Kasumi-1 (cell line): ENCODE results near the gene LONP2.
"Not testable (repeated sequence)": the region's sequence is repeated elsewhere in the genome, so short reads cannot be mapped to it uniquely, and the experiment has no call there.

Source experiments
- DNase-seq, 2 experiments: peaks; one replicate each; lab custom pipeline; 2025; lab: John Stamatoyannopoulos, UW

LONP2 gene

GRCh38 chr16:48342591-48342990 is 98.5 kb downstream of the LONP2 start:
- DNase-seq = no peak

DNA sequence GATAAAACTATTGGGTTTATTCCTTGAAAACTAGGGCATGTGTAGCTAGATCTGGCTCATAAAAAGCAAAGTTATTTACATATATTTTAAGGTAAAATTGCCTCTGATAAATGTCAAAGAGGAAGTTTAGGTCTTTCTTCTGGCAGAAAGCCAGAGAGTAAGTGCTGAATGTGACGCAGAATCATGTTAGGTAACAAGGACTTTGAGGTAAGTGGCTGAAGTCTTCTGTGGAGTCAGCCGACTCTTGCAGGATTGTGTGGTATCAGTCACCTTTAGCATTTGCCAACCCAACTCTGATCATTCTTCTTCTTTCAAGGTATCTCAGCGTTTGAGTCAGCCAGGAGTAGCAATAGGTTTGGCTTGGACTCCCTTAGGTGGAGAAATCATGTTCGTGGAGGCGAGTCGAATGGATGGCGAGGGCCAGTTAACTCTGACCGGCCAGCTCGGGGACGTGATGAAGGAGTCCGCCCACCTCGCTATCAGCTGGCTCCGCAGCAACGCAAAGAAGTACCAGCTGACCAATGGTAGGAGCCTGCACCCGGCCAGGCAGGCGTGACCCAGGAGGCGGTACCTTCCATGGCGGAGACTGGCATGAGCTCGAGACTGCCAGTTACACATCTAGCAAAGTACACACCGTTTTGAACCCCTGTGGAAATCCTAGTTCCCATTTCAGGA is 103.2 kb downstream of the LONP2 start:
- peak in 1 of 2 experiments; percentile 9 for DNase-seq

- DNase-seq = no peak
Measured at GRCh38 chr16:48347980-48348379, 103.9 kb downstream of the LONP2 start.

DNA sequence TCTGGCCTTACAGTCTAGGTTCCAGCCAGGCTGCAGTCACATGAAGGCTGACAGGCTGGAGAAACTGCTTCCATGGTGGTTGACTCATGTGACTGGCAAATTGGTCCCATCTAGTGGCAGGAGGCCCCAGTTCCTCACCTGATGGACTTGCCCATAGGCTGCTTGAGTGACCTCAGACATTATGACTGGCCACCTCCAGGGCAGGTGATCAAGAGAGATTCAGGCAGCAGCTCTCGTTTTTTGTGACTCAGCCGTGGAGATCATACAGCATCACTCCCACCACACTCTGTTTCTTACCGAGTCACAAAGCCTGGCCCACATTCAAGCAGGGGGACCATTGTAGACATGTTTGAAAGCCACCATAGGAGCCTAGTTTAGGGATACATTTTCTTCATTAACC is 106.6 kb downstream of the LONP2 start:
- no peak for DNase-seq

GRCh38 chr16:48352648-48353390 is 108.7 kb downstream of the LONP2 start:
- no peak for DNase-seq

- peak; percentile 88 to 93 for DNase-seq
Measured at GRCh38 chr16:48353565-48354163, 109.6 kb downstream of the LONP2 start.

DNA sequence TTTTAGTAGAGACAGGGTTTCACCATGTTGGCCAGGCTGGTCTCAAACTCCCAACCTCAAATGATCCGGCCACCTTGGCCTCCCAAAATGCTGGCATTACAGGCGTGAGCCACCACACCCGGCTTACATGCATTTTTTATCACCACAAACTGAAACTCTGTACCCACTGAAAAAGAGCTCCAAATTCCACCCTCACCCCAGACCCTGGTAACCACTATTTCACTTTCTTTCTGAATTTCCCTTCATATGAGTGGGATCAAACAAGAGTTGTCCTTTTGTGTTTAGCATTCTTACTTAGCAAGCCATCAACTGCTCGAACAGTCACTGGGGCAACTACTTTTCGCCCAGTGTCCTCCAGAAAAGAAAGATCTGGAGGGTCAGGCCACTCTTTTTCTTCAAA is 110.3 kb downstream of the LONP2 start:
- DNase-seq = not testable (repeated sequence)

DNA sequence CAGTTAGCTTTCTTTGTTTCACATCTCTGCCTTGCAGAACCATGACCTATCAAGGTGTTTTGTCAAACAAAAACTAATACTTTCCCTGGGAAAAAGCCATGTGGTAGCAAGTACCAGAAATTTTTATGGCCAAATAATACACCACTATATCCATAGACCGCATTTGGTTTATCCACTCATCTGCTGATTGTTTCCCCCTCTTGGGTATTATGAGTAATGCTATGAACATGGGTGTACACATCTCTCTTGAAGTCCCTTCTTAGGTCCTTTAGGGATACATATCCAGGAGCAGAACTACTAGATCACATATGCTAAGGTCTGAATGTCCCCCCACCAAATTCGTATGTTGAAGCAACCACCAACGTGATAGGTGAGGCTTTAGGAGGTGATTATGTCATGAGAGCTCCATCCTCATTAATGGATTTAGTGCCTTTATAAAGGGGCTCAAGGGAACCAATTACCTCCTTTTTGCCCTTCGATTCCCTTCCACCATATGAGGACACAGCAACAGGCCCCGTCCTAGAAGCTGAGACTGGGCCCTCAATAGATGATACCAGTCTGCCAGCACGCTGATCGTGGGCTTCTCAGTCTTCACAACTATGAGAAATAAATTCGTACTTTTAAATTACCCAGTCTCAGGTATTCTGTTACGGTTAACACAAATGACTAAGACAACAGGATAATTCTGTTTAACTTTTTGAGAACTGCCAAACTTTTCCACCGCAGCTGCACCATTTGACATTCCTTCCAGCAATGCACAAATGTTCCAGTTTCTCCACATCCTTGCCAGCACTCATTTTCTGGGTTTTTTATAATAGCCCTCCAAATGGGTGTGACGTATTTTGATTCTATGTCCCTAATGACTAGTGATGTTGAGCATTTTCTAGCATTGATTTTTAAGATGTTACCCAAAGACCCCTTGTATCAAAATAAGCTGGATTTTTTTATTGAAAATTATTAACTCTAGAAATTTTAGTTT is 111.1 kb downstream of the LONP2 start:
- DNase-seq = no peak

GRCh38 chr16:48356633-48357376 is 112.7 kb downstream of the LONP2 start:
- no peak for DNase-seq

DNA sequence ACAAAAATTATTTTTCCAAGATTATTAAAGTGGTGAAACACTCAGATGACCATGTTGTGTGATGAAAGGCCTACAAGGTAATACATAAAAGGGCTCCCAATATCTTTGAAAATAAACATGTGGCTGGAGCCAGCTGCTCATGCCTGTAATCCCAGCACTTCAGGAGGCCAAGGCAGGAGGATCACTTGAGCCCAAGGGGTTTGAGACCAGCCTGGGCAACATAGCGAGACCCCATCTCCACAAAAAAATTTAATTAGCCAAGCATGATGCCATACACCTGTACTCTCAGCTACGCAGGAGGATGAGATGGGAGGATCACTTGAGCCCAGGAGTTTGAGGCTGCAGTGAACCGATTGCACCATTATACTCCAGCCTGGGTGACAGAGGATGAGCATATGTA is 114.3 kb downstream of the LONP2 start:
- DNase-seq = no peak

GRCh38 chr16:48359983-48360382 is 115.9 kb downstream of the LONP2 start:
- DNase-seq = no peak

DNA sequence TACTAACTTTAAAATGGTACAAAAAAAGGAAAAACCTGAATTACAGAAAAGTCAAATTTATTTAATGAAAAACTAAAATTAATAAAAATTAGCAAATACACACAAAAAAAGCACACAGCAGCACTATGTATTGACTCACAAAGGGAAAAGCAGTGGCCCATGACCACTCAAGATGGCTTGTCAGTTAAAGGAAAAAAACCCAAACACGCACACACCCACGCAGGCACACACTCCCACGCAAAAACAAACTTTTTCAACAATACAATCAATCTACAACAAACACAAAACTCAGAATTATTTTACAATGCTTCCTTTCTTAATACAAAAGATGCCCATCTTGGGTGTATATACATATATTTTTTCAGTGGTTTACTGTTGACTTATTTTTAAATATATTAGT is 116.9 kb downstream of the LONP2 start:
- DNase-seq = no peak

GRCh38 chr16:48361540-48362144 is 117.5 kb downstream of the LONP2 start:
- no peak for DNase-seq

- no peak for DNase-seq
Measured at GRCh38 chr16:48365025-48365600, 121.0 kb downstream of the LONP2 start.

DNA sequence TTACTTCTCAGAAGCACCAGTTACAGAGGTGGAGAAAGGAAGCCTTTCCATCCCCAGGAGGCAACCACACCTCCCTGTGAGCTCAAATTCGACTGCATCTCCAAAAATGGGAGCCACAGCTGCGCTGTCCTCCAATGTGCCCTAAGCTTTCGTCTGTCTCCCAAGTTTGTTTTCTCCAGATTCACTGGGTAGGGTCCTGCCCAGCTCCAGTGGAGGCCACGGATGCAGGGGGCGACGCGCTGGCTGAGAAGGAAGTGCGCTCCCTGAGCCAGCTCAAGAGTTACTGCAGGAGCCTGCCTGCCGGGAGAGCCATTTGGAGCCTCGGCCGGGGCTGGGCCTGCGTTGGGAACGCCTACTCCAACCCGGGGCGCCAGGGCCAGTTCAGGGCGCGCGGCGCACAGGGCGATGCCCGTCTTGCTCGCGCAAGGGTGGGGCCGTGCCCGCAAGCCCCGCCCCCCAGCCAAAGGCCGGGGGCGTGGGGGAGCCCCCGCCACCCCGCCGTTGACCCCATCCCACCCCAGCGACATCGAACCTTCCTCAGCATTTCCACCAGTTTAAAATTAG is 121.6 kb downstream of the LONP2 start:
- peak; percentile 83 to 86 for DNase-seq

DNA sequence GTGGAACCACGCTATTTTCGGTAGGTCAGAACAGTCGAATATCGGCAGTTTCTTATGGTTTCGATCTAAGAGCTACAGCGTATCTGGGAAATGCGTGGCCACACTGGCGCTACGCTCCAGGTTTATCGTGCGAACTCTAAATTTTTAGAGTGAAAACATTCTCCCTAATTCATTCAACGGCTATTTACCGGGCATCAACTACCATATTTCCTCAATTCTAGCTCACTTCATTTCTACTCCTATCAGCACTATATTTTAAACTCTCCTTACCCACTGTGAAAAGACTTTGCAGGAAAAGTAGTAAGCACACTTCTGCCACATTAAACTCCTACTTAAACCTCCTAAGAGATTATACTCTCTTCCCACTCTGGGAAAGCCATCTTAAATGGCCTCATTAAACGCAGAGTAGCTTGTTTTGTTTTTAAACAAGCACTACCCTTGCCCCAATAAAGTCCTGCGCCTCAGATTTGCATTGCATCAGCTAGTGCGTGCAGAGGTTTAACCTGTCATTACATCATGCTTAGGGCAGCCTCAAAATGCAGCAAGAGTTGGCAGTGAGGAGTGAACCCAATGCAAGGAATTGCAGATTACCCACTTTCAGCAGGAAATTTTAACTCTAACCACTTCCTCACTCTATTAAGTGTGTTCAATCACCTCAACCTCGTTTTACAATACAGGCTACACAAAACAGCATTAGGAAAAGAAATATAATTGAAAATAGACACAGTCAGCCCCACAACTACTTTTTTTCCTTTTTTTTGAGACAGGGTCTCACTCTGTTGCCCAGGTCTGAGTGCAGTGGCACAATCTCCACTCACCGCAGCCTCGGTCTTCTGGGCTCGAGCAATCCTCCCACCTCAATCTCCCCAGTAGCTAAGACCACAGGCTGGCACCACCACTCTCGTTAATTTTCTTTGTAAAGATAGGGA is 122.3 kb downstream of the LONP2 start:
- peak; percentile 58 to 61 for DNase-seq

DNA sequence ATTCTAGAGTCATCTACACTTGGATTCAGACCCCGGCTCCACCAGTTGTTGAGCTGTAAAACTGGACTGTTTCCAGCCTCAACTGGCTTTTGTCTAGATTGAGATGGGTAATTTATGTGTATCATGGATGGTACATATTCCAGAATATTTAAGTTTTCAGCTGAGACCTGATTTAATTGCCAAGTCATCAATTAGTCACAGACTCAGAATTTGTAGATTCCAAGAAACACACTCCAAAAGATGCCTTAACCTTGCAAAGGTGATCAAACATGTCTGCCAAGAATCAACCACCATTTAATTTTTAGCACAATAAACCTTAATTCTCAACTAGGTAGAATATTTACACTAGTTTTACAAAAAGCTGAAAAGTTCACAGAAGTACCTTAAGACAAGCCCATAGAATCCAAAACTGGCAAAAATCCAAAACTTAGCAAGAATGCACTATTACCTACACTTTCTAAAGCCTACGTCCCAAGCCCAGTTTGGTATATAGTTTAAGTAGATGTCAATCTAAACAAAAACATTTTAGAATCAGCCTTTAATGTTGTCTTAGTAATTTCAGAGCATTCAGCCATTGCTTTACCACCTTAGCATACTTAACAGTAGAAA is 123.4 kb downstream of the LONP2 start:
- no peak for DNase-seq

DNA sequence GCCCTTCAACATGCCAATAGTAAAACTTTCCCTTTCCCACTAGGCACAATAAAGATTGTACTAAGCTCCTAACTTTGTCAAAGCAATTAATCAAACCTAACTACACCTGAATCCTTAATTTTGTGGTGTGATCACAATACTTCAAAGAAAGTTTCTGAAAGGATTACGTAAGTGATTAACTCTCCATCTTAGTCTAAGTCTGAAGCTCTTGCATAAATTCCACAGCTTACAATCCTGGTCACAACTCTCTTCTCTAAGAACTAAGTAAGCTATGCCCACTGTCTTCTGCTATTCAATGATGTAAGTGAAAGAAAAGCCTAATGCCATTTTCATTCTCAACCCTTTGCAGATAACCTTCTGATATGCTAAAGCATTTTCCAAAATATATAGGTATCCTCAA is 125.7 kb downstream of the LONP2 start:
- no peak for DNase-seq

DNA sequence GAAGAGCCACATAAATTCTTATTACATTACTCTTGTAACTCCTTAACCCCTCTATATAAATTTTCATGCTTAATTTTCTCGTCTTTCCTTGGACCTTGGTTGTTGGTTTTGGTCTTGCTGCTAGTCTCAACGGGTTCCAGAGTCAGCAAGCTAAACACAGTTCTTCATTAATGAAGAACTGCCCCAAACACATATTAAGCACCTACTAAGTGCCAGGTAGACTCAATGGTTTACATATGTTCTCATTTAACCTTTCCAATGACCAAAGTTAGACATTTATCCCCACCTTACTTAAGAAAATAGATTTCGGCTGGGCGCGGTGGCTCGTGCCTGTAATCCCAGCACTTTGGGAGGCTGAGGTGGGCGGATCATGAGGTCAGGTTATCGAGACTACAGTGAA is 126.1 kb downstream of the LONP2 start:
- DNase-seq = no peak
